HG02763 (cell line): ENCODE results near the gene CUX1.
"Not testable (repeated sequence)": the region's sequence is repeated elsewhere in the genome, so short reads cannot be mapped to it uniquely, and the experiment has no call there.

Experiments
- ATAC-seq: cut with Tn5 transposase; IDR thresholded peaks from one replicate; pipeline ENCODE4 v1.9.1; 2021; ENCODE audit warnings: mild to moderate bottlenecking, moderate library complexity; ENCODE audit not compliant: unreplicated experiment

The CUX1 gene

DNA sequence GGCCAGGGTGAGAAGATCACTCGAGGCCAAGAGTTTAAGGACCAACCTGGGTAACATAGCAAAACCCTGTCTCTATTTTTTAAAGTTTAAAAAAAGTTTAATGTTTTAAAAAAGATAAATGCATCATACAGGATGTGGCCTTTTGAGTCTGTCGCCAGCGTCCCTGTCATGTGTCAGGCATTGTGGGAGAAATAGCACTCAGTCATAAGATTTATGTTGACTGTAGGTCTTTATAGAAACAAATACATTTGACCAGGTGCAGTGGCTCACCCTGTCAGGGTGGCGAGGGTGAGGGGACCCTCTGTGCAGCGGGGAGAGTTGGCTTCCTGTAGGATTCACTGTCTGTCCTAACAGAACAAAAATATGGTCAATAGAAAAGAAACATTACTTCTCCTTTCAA, 405.8 kb downstream of the CUX1 start:
- ATAC-seq, result no peak

DNA sequence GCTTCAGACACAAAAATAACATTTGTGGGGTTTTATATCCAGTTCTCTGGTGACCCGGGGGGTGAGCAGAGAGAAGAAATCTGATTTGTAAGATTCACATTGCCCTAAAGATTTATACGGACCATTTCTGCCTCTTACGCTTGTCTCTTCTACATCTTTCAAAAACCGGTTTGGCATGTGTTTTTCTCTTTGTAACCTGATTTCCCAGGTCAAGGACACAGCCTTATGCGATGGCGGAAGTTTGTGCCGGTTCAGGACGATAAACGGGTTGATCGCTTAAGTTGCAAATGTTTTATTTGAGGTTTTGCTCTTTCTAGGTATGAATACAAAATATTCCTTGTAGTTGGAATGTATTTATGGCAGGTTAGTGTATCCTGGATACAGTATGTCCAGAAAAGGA, 407.6 kb downstream of the CUX1 start:
- ATAC-seq, result no peak

DNA sequence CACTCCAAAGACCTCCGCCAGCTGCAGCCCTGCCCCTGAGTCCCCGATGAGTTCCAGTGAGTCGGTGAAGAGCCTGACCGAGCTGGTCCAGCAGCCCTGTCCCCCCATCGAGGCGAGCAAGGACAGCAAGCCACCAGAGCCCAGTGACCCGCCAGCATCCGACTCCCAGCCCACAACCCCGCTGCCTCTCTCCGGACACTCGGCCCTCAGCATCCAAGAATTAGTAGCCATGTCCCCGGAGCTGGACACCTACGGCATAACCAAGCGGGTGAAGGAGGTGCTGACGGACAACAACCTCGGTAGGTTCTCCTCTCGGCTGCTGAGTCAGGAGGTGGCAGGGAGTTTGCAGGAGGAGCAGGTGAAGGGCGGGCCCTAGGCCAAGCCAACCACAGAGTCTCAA, 409.9 kb downstream of the CUX1 start:
- no peak for ATAC-seq

DNA sequence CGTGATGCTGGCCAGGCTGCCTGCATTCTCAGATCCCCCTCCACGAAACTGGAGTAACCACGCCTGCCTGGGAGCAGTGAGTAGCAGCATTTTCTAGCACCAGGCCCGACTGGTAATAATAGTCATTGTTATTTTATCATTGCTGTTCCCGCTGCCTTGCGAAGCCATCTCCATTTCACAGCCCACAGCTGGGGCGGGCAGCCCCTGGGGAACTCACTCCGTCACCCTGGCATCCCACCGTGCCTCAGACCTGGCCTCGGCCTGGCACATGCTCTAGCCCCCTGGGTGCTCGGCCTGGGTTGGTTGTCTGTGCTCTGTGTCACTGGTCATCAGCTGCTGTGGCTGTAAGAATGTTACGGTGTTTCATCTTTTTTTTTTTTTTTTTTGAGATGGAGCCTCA, 411.5 kb downstream of the CUX1 start:
- ATAC-seq, result no peak

DNA sequence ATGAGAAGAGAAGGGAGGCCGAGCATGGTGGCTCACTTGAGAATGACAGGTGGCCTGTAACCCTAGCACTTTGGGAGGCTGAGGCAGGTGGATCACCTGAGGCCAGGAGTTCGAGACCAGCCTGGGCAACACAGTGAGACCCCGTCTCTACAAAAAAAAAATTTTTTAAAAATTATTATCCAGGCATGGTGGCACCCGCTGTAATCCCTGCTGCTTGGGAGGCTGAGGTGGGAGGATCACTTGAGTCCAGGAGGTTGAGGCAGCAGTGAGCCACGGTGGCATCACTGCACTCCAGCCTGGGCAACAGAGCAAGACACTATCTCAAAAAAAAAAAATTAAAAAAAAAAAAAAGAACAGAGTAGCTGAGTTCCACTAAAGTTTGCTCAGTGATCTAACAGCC, 412.7 kb downstream of the CUX1 start:
- ATAC-seq, result not testable (repeated sequence)

DNA sequence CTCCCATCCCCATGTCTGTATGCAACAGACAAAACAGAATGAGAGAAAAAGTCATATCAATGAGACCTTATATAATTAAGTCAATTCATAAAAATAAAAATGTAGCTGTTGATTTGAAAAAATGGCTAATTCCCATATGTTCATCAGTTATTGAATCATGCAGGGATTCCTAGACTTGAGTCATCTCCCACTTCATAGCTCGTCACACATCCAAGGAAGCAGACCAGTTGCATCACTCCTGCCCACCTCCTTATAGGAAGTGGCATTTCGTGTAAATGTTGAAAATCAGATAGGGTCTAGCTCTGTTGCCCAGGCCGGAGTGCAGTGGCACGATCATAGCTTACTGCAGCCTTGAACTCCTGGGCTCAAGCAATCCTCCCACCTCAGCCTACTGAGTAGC, 413.2 kb downstream of the CUX1 start:
- ATAC-seq, result no peak

DNA sequence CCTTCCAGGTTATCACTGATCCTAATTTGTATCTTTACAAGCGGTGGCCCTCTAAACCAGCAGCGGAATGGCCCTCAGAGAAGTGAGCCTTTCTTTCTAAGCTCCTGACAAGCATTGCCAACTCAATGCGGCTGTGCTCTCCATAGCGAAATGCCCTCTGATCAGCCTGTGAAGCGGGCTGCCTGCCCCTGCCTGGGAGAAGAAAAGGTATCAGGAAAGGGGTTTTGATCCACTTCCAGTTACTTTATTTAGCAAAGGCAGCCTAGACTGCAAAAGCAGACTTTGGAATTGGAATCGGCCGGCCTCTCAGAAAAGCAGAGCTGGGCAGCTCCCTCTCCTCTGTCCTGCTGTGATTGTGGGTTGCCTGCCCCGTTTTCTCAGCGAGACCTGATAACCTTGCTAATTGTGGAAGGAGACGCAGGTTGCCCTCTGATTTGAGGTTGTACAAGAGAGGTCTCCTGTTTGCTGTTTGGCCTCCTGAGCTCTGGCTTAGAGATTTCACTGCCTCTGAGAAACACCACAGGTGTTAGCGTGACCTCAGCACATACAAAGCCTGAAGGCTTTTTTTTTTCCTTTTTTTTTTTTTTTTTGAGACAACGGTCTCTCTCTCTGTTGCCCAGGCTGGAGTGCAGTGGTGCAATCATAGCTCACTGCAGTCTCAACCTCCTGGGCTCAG, 415.3 kb downstream of the CUX1 start:
- ATAC-seq, result no peak

DNA sequence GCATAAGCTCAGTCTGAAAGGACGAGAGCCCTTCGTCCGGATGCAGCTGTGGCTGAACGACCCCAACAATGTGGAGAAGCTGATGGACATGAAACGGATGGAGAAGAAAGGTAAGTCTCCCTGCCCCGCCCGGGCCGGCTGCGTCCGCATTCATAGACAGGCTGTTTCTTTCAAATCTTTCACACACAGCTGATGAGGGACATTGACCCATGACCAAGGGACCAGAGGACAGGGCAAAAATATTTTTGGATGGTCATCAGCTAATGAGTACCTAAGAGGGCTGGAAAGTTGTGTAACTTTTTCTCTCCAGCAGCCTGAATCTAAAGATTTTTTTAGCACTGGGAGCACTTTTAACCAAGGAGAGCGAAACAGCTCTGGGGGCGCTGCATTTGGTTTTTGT, 416.7 kb downstream of the CUX1 start:
- ATAC-seq, result no peak

DNA sequence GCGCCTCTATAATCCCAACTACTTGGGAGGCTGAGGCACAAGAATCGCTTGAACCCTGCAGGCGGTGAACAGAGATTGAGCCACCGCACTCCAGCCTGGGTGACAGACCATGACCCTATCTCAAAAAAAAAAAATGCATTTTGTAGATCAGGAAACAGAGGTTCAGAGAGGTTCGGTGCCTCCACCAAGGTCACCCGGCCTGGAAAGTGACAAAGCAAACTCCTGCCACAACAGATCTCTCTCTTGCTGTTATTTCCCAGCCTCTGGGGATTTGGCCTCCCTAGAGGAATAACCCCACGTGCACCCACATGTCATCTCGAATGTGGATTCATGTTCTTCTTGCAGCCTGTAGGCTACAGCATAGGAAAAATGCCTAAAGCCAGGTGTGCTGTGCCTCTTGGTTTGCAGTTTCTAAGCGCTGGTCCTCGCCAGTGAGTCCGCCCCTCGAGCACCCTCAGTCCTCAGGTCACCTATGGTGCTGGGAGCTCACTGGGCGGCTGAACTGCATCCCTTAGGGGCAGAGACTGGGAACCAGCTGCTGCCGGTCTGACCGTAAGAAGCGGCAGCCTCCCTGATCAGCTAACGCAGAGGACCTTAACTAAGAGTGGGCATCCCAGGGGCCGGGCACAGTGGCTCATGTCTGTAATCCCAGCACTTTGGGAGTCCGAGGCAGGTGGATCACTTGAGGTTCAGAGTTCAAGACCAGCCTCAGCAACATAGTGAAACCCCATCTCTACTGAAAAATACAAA, 417.6 kb downstream of the CUX1 start:
- ATAC-seq, result no peak

DNA sequence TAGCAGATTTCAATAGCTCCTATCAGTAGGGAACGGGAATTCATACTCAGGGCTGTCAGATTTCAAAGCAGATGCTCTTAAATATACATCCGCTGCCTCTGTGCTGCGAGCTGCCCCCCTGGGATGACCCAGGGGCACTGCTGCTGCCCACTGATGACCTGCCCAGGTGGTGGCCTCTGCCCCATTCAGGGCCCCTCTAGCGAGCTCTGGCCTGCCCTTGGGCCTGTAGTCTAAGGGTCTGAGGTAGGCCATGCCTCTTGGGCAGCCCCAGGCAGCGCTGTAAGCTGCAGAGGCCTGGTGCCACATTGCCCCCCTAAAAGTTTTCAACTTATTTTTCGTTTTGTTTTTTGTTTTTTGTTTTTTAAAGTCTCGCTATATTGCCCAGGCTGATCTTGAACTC, 418.7 kb downstream of the CUX1 start:
- no peak for ATAC-seq

DNA sequence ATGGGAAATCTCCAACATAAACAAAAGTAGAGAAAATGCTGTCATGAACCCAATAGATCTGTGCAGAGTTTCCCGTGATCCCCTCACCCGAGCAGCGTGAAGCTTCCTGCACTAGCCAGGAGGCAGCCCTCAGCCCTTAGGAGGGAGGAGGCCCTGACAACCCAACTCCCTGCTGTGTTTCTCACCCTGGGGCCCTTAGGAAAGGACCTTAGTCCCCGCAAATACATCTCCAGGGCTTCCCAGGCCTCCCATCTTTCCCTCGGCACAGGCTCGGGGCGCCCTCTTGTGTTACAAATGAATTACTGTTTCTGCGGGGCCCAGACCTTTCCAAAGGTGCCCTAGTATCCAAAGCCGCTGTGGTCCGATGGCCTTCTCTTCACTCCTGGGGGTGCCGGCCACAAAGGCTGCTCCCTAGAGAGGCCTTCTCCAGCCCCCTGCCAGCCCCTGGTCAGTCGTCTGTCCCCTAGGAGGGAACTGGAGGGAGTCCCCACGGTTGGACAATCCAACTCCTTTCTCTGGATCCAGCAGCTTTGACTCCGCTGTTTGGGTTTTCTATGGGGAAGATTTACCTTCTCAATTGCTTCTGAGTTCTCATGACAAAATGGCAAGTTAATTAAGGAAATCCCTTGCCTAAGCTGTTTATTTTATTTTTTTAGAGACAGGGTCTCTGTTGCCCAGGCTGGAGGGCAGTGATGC, 419.3 kb downstream of the CUX1 start:
- ATAC-seq, result no peak

DNA sequence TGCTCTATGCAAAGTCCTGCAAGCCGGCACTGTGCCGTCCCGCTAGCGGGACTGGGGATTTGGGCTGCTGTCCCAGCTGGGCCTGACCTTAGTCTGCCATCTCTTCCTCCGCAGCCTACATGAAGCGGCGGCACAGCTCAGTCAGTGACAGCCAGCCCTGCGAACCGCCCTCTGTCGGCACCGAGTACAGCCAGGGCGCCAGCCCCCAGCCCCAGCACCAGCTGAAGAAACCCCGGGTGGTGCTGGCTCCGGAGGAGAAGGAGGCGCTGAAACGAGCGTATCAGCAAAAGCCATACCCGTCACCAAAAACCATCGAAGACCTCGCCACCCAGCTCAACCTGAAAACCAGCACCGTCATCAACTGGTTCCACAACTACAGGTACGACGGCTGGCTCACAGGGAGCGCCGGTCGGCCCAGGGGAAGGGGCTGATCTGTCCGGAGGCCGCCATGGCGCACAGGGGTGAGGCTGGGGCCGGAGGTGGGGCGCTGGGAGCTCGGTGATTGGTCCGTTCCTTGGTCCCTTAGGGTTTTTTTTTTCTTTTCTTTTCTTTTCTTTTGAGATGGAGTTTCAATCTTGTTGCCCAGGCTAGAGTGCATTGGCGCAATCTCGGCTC, 421.9 kb downstream of the CUX1 start:
- no peak for ATAC-seq

DNA sequence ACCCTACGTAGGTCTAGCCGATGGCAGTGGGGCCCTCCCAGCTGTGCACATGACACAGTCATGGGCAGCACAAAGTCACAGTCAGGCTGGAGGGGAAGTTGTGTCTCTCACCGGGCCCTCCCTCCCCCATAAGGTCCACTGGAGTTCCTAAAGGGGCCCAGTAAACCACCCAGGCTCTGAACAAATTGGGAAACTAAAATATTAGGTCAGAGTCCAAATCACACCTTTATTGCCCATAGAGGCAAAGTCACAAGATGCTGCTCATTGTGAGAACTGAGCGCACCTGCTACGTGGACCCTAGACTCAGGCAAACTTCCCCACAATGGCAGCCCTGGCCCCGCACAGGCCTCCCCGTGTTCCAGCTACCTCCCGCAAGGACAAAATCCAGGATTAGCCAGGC, 424.0 kb downstream of the CUX1 start:
- ATAC-seq, result no peak

DNA sequence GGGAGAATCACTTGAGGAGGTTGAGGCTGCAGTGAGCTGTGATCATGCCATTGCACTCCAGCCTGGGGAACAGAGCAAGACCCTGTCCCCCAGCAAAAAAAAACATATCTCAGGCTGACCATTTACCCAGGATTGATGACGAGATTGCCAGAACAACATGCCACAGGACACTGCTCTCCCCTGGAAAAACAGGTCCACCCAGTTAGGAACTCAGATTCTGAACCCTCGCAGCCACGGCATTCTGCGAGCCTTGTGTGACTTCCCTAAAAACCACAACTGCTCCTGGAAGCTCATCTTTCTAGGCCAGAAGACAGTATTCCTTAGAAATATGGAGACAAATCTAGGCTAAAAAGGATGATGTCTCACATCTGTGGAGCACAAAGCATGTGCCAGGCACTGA, 427.2 kb downstream of the CUX1 start:
- ATAC-seq, result no peak

DNA sequence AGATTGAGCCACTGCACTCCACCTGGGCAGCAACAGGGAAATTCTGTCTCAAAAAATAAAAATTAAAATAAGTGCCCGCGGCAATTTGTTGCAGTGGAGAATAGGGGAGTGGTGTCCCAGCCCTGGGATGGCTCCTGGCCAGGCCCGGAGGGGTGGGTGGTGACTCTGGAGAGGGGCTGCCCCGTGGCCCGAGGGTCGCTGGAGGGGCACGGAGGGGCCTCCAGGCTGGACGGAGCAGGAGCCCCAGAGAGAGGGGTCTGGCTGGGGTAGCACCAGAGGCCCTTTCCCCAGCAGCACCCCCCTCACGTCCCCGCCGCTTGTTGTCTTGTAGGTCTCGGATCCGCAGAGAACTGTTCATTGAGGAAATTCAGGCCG, 430.6 kb downstream of the CUX1 start:
- ATAC-seq, result no peak

DNA sequence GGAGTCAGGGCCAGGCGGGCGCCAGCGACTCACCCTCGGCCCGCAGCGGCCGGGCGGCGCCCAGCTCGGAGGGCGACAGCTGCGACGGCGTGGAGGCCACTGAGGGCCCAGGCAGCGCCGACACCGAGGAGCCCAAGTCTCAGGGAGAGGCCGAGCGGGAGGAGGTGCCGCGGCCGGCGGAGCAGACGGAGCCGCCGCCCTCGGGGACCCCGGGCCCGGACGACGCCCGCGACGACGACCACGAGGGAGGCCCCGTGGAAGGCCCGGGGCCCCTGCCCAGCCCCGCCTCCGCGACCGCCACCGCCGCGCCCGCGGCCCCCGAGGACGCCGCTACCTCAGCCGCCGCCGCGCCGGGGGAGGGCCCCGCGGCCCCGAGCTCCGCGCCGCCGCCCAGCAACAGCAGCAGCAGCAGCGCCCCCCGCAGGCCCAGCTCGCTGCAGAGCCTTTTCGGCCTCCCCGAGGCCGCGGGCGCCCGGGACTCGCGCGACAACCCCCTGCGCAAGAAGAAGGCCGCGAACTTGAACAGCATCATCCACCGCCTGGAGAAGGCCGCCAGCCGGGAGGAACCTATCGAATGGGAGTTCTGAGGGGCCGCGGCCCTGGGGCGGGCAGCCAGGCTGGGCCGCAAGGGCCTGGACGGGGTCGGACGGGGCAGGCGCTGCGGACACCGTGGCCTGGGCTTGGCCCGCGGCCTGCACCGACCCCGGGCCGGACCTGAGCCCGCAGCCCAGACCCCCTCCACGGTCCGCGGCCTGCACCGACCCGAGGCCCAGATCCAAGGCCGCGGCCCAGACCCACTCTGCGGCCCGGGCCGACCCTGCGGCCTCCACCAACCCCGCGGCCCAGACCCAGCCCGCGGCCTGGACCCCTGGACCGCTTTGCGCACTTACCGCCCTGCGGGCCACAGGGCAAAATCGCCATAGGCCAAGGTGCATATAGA, 431.3 kb downstream of the CUX1 start:
- ATAC-seq, result no peak

DNA sequence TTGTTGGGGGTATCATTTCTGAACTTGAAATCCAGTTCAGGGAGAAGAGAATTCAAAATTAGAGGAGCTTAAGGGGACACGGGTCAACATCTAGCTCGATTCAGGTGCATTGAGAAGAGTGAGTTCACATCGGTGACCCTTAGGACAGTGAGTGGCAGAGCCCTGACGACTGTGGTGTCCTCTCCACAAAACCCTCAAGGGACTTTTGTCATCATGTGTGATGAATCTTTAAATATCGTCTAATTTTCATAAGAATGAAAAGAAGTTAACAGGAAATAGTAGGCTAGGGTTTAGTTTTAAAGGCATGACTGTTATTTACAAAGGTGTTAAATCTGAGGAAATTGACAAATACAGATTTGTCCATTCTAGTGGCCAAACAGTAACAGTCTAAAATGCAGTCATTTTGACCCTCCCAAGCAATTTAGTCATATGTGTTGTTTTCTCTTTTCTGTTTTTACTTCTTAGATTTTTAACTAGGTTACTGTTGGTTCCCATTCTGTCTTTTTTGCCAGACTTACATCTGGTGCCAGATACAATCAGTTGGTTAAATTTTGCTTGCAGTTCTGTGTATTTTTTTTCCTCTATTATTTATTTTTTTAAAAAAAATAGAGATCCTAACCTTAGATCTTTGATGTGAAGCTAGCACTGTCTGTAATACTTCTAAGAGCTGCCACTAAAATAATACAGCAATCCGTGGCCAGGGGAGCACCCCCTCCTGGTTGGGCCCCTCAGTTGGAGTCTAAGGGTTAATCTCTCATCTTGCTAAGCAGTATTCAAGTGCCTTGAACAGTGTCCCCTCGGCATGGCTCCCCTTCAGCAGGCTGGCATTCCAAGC, 434.3 kb downstream of the CUX1 start:
- ATAC-seq, result no peak

DNA sequence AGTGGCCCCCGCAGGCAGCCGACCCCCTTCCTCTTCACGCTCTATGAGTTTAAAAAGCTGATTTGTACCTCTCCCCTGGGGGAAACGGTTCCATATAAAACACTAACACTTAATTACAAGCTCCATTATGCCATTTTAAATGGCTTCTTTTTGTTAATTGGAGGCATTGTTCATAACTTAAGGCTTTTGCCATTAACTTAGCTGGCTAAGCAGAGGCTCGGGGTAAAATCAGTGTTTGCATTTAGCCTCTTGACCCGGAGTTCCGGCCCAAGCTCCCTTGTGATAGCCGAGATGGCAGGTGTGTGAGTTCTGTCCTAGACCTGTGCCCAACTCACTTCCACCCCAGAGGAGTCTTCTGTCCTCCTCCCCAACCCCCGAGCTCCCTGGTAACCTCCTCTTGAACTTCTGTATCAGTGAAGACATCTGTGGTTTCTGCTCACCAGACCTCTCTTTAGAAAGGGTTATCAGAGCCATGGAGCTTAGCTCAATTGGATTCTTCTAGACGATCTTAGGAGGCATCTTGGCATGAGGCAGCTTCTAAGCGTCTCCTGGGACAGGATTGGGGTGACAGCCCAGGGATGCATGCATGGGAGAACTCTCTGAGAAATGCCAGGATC, 435.0 kb downstream of the CUX1 start:
- no peak for ATAC-seq
